HEK293T (cell line): ENCODE data around the gene NR1H3.
A peak's percentile ranks its signal among the peaks of the same experiment; 100 is the strongest.

Experiments used
- CTCF ChIA-PET: fragments of 350-600 bp; formaldehyde crosslinking; extraction: SDS; loops from one replicate; lab custom pipeline; 2021; ENCODE audit warnings: antibody characterized with exemption, inconsistent platforms; lab: Yijun Ruan, JAX
- POLR2A ChIA-PET: fragments of 350-600 bp; formaldehyde crosslinking; extraction: SDS; loops from one replicate; lab custom pipeline; 2020; ENCODE audit warnings: antibody characterized with exemption, inconsistent platforms; lab: Yijun Ruan, JAX
- DNase-seq: peaks from one replicate; pipeline ENCODE4 v3.0.0; 2012; ENCODE audit warnings: mixed read lengths; ENCODE audit errors: extremely low spot score
- ARNT ChIP-seq: fragments of 450-650 bp; IDR thresholded peaks from 2 replicates; pipeline ENCODE4 v1.6.1; 2017; ENCODE audit warnings: mild to moderate bottlenecking
- BHLHE40 ChIP-seq: fragments of 450-650 bp; IDR thresholded peaks from 2 replicates; pipeline ENCODE4 v1.6.1; 2016; ENCODE audit warnings: mild to moderate bottlenecking, moderate library complexity, borderline replicate concordance
- CTBP1 ChIP-seq: fragments of 450-650 bp; IDR thresholded peaks from 2 replicates; pipeline ENCODE4 v1.6.1; 2016; ENCODE audit warnings: borderline replicate concordance
- ELF4 ChIP-seq: fragments of 450-650 bp; IDR thresholded peaks from 2 replicates; pipeline ENCODE4 v1.6.1; 2017; ENCODE audit warnings: antibody characterized with exemption
- FOXA1 ChIP-seq: fragments of 450-650 bp; IDR thresholded peaks from 2 replicates; pipeline ENCODE4 v1.6.1; 2016; ENCODE audit warnings: mild to moderate bottlenecking
- FOXK2 ChIP-seq: fragments of 450-650 bp; IDR thresholded peaks from 2 replicates; pipeline ENCODE4 v1.6.1; 2016; ENCODE audit warnings: mild to moderate bottlenecking
- FOXM1 ChIP-seq: fragments of 450-650 bp; IDR thresholded peaks from 2 replicates; pipeline ENCODE4 v1.6.1; 2017; ENCODE audit warnings: mild to moderate bottlenecking, borderline replicate concordance
- HDGF ChIP-seq: fragments of 450-650 bp; IDR thresholded peaks from 2 replicates; pipeline ENCODE4 v1.6.1; 2017; ENCODE audit warnings: antibody characterized with exemption, borderline replicate concordance
- L3MBTL2 ChIP-seq: fragments of 450-650 bp; conservative IDR thresholded peaks from 2 replicates; pipeline ENCODE4 v1.6.1; 2016; ENCODE audit warnings: mild to moderate bottlenecking
- LEF1 ChIP-seq: fragments of 450-650 bp; IDR thresholded peaks from 2 replicates; pipeline ENCODE4 v1.6.1; 2017; ENCODE audit warnings: mild to moderate bottlenecking, borderline replicate concordance
- NFRKB ChIP-seq: fragments of 450-650 bp; IDR thresholded peaks from 2 replicates; pipeline ENCODE4 v1.6.1; 2016; ENCODE audit warnings: mild to moderate bottlenecking, moderate library complexity
- PKNOX1 ChIP-seq: fragments of 450-650 bp; IDR thresholded peaks from 2 replicates; pipeline ENCODE4 v1.6.1; 2016
- SP1 ChIP-seq: fragments of 450-650 bp; IDR thresholded peaks from 2 replicates; pipeline ENCODE4 v1.6.1; 2017
- SUZ12 ChIP-seq: fragments of 450-650 bp; IDR thresholded peaks from 2 replicates; pipeline ENCODE4 v1.6.1; 2016; ENCODE audit warnings: mild to moderate bottlenecking
- TARDBP ChIP-seq: fragments of 450-650 bp; IDR thresholded peaks from 2 replicates; pipeline ENCODE4 v1.6.1; 2016
- ZNF384 ChIP-seq: fragments of 450-650 bp; IDR thresholded peaks from 2 replicates; pipeline ENCODE4 v1.6.1; 2016

Gene NR1H3

GRCh38 chr11:47247502-47247901 is 10.3 kb upstream of the NR1H3 start:
- no peak for DNase-seq
- POLR2A ChIA-PET = interaction anchor here (1.7 to 4.4 kb wide), 7 partner anchors 11 to 70 kb away, joined by 5 to 43 read pairs (median 18); partner anchors contain the start of genes ARFGAP2 and DDB2
- CTCF ChIA-PET = interaction anchor here (1.4 kb wide), 1 partner anchor 11 kb away, joined by 3 read pairs; no protein-coding TSS in a partner anchor
- TF ChIP-seq HDGF = no peak
- TF ChIP-seq ZNF384 = no peak
- TF ChIP-seq CTBP1 = no peak

DNA sequence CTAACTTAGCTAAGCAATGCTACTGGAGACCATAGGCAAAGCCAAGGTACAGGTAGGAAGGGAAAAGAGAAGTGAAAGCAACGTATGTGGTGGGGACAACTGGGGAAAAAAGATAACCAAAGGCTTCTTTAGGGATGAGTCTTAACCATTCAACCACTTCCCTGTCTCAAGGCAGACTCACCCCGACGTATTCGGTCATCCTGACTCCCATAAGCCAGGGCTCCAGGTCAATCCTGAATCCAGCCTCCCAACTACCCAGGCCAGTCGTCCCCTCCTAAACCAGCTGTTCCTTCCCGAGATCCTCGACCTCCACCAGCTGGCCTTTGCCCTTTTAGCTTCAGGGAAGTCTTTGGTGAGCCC is 9.5 kb upstream of the NR1H3 start:
- TF ChIP-seq FOXK2 = no peak
- TF ChIP-seq ELF4 = no peak
- TF ChIP-seq SUZ12 = no peak
- TF ChIP-seq ARNT = no peak
- TF ChIP-seq PKNOX1 = no peak
- no peak for TF ChIP-seq TARDBP
- no peak for TF ChIP-seq ZNF384
- no peak for TF ChIP-seq L3MBTL2
- no peak for TF ChIP-seq SP1
- TF ChIP-seq NFRKB = no peak
- TF ChIP-seq CTBP1 = no peak
- no peak for TF ChIP-seq HDGF
- TF ChIP-seq FOXA1 = no peak
- no peak for TF ChIP-seq BHLHE40
- no peak for TF ChIP-seq FOXM1
- no peak for DNase-seq
- ChIA-PET POLR2A (interaction anchor here (0.8 to 4.4 kb wide), 26 partner anchors 9 to 401 kb away, joined by 3 to 43 read pairs (median 5); partner anchors contain the start of genes ARFGAP2, CSTPP1, DDB2 and PACSIN3), CTCF (interaction anchor here (0.6 to 2.3 kb wide), 7 partner anchors 10 to 107 kb away, joined by 3 to 8 read pairs (median 4); partner anchors contain the start of gene NR1H3)

GRCh38 chr11:47248664-47249377 is 9.0 kb upstream of the NR1H3 start, which contains the start of gene ACP2:
Gene ACP2 (minus strand): TSS chr11:47248814. CDS start chr11:47248789, 25 bp downstream.
- TF ChIP-seq PKNOX1 (no peak; the same call in 1 of the 2 replicates), ARNT (peak; percentile 58; the same call in 1 of the 2 replicates), ELF4 (peak; percentile 77), NFRKB (peak; percentile 77), LEF1 (0 out of 2 replicates have a peak, but pooled peaks have one; percentile 7), TARDBP (no peak), BHLHE40 (no peak), CTBP1 (peak; percentile 62; the same call in 1 of the 2 replicates)

DNA sequence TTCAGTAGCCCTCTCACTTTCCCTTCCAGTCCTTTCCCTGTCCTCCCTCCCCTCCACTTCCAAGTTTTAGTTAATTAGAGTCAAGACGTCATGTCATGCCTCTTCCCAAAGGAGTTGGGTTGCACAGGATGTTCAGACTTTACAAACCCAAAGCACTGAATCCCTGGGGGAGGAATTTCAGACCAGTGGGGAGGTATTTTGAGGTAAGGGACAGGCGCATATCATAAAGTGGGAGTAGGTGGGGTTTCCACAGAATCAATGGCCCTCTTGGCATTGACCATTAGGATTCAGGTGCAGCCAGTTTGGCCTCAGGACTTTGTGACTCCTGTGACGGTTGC is 8.4 kb upstream of the NR1H3 start:
- ChIA-PET CTCF (interaction anchor here (0.6 to 2.3 kb wide), 6 partner anchors 8 to 106 kb away, joined by 3 to 8 read pairs (median 4); partner anchors contain the start of gene NR1H3), POLR2A (interaction anchor here (1.0 to 4.4 kb wide), 22 partner anchors 8 to 313 kb away, joined by 3 to 43 read pairs (median 7); partner anchors contain the start of genes ARFGAP2, CSTPP1, DDB2 and PACSIN3)
- TF ChIP-seq SP1 (no peak), ZNF384 (no peak), LEF1 (no peak), ELF4 (no peak), FOXK2 (no peak)
- no peak for DNase-seq

More at GRCh38 chr11:47248664-47249377, 9.0 kb upstream of the NR1H3 start, which contains the start of gene ACP2:
- ChIA-PET CTCF (interaction anchor here (0.6 to 2.3 kb wide), 9 partner anchors 9 to 106 kb away, joined by 3 to 8 read pairs (median 3); partner anchors contain the start of gene NR1H3), POLR2A (interaction anchor here (0.8 to 4.4 kb wide), 28 partner anchors 8 to 402 kb away, joined by 3 to 43 read pairs (median 5); partner anchors contain the start of genes ARFGAP2, CSTPP1, DDB2 and PACSIN3)
- DNase-seq = peak; percentile 89

DNA sequence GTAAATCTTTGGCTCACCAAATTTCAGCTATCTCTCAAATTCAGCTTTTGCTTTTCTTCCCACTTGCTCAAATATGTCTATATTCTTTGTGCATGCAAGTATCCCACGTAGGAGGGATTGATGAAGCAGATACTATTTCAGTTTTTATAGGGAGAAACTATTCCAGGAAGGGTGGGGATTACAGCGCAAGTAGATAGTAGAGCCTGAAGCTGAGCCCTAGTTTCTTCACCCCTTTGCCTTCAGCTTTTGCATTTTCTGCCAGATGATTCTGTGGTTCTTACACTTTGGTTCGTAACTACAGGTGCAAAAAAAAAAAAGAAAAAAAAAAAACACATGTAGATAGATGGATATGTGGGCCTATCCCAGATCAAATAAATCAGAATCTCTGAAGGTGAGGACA is 6.0 kb upstream of the NR1H3 start:
- ChIA-PET CTCF (interaction anchor here (1.0 kb wide), 1 partner anchor 103 kb away, joined by 3 read pairs; no protein-coding TSS in a partner anchor), POLR2A (no interaction called here)
- TF ChIP-seq NFRKB (no peak), SP1 (no peak), FOXM1 (no peak), FOXA1 (no peak), ELF4 (no peak), ZNF384 (no peak), L3MBTL2 (no peak), TARDBP (no peak), BHLHE40 (no peak), SUZ12 (no peak), PKNOX1 (no peak), CTBP1 (no peak), FOXK2 (no peak), ARNT (no peak), LEF1 (no peak), HDGF (no peak)
- DNase-seq = no peak

DNA sequence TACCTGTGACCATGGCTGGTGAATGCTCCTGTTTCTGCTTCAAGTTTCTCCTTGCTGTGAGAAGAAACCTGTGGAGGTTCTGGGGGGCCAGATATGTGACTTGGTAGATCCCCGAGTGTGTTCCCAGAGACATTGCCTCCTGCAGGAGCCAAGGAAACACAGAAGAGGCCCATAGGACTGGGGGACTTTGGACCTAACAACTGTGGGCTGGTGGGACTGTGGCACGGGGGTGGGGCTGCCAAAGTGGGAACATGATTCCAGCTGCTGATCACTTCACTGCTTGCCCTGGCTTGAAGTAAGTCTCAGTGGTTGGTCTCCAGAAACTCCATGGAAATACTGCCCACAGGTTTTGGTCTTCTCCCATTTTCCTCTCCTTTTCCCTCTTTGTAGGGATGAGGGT is 4.1 kb upstream of the NR1H3 start:
- ChIA-PET CTCF (no interaction called here), POLR2A (interaction anchor here (1.0 kb wide), 1 partner anchor 11 kb away, joined by 3 read pairs; no protein-coding TSS in a partner anchor)
- no peak for TF ChIP-seq ARNT
- no peak for TF ChIP-seq L3MBTL2
- no peak for TF ChIP-seq TARDBP
- no peak for TF ChIP-seq PKNOX1
- no peak for TF ChIP-seq FOXK2
- TF ChIP-seq ZNF384 = no peak
- no peak for TF ChIP-seq ELF4
- TF ChIP-seq LEF1 = no peak
- TF ChIP-seq FOXM1 = no peak
- no peak for TF ChIP-seq SUZ12
- no peak for TF ChIP-seq NFRKB
- no peak for TF ChIP-seq CTBP1
- no peak for TF ChIP-seq SP1
- TF ChIP-seq BHLHE40 = no peak
- TF ChIP-seq FOXA1 = no peak
- no peak for TF ChIP-seq HDGF
- no peak for DNase-seq
